Mesodermal cell (in vitro differentiated cells): ENCODE data around the gene CSN3.

Source experiments
- H3K27ac ChIP-seq: 2 replicates; pipeline ENCODE4 v1.7.0; 2013; ENCODE audit warnings: mild to moderate bottlenecking, low read depth, low read length, moderate library complexity; ENCODE audit not compliant: severe bottlenecking
- H3K36me3 ChIP-seq: 2 replicates; pipeline ENCODE4 v1.7.1; 2013; ENCODE audit warnings: mild to moderate bottlenecking, low read length, moderate library complexity; ENCODE audit not compliant: control insufficient read depth, insufficient read depth
- H3K4me1 ChIP-seq: one replicate; pipeline ENCODE4 v1.7.1; 2013; ENCODE audit warnings: mild to moderate bottlenecking, low read length; ENCODE audit not compliant: insufficient read depth, control insufficient read depth, poor library complexity, severe bottlenecking
- H3K4me3 ChIP-seq: 2 replicates; pipeline ENCODE4 v1.7.0; 2013; ENCODE audit warnings: low read length, control low read depth, mild to moderate bottlenecking; ENCODE audit not compliant: insufficient read depth, poor library complexity, severe bottlenecking; ENCODE audit errors: extremely low read depth
- H3K9me3 ChIP-seq: 2 replicates; pipeline ENCODE4 v1.7.1; 2013; ENCODE audit warnings: mild to moderate bottlenecking, low read length, moderate library complexity; ENCODE audit not compliant: control insufficient read depth
- WGBS, 2 experiments: methylation state at CpG; one replicate each; pipeline ENCODE4 v1.1.5; 2013; ENCODE audit warnings: missing lambda C conversion rate in 2 of 2; ENCODE audit not compliant: insufficient coverage in 2 of 2; 5-methylcytosine and 5-hydroxymethylcytosine counted together

The CSN3 gene

GRCh38 chr4:70288651-70289050, 46.3 kb downstream of the CSN3 start:
- no peak overlapping the region for H3K4me3 ChIP-seq
- H3K9me3 ChIP-seq, result no peaks in the 10 kb centered on the region
- WGBS, 2 experiments, result 86% methylated on average over 1 of the region's 1 CpG; no CpG with 5 or more reads in 1 of the 2 experiments
- no peak overlapping the region for H3K27ac ChIP-seq
- H3K36me3 ChIP-seq, result no peaks in the 10 kb centered on the region
- H3K4me1 ChIP-seq, result no peaks in the 10 kb centered on the region

DNA sequence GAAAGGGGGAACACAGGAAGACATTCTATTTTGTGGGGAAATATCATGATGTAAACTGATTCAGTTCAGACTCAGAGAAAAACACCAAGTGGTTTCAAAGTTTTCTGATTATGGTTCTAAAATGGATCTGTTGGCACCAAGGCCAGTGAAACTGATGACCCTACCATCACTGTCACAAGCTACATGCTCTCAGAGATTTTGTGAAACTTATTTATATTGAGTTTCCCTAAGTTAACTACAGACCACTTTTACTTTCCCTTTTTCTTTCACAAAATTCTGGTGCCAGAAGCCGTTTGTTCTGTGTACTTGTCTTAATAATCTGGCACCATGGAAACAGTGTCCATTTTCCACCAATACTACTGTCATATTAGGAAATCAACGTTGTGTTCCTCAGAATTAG, 48.9 kb downstream of the CSN3 start:
- Histone ChIP-seq H3K4me3 (no peak overlapping the region), H3K36me3 (no peaks in the 10 kb centered on the region), H3K27ac (no peak overlapping the region), H3K4me1 (no peaks in the 10 kb centered on the region), H3K9me3 (no peaks in the 10 kb centered on the region)
- WGBS, 2 experiments, result 57 to 100% methylated on average over 1 of the region's 2 CpGs

- Histone ChIP-seq H3K4me1 (no peaks in the 10 kb centered on the region), H3K4me3 (no peak overlapping the region), H3K9me3 (no peaks in the 10 kb centered on the region), H3K27ac (no peak overlapping the region), H3K36me3 (no peaks in the 10 kb centered on the region)
Observed at GRCh38 chr4:70297576-70297975, 55.2 kb downstream of the CSN3 start.

DNA sequence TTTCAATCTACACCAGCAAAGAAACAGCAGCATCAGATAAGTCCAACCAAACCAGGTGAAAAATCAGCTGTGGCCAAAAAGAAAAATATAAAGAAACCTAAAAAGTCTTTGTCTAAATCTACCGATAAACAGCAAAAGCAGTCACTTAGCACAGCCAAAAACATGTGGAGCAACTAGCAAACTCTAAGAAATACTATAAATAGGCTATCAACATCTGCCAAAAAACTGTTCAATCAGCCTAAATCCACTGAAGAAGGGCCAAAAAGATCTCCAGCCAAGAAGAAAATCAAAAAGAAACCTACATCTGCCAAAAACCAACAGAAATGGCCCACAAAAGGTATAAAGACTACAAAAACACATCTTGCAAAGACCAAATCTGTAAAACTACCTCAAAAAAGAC, 55.7 kb downstream of the CSN3 start:
- WGBS, 2 experiments, result 80% methylated on average over 1 of the region's 1 CpG; no CpG with 5 or more reads in 1 of the 2 experiments
- Histone ChIP-seq H3K4me1 (no peaks in the 10 kb centered on the region), H3K4me3 (no peak overlapping the region), H3K36me3 (no peaks in the 10 kb centered on the region), H3K27ac (no peak overlapping the region), H3K9me3 (no peaks in the 10 kb centered on the region)

DNA sequence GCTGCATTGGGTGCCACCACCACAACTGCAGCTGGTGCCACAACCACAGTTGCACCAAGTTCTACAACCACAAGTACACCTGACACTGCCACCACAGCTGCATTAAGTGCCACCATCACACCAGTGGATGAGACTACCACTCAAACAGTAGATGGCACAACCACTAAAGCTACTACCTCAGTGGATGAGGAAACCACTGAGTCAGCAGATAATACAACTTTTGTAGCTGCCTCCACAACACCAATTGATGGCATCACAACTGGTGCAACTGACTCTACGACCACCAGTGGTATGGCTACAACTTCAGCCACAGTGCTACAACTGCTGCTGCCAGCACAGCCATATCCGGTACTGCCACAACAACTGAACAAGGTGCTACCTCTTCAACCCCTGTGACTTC, 57.2 kb downstream of the CSN3 start:
- WGBS, 2 experiments, result 84 to 88% methylated on average over 2 of the region's 2 CpGs
- Histone ChIP-seq H3K9me3 (no peaks in the 10 kb centered on the region), H3K4me1 (no peaks in the 10 kb centered on the region)

DNA sequence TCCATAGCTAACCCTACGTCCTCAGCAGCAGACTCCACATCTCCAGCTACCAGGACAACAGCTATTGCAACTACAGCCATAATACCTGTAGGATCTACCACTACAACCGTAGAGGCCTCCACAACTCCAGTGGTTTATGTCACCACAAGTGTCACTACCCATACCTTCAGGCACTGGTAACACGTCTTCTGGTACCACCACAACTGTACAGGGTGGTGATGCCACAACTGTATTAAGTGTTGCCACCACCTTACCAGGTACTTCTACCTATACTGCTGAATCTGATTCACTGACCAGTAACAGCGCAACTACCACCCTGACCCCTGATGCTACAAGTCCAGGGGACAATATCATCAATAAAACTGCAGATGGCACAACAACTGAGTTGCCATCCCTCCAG, 57.8 kb downstream of the CSN3 start:
- Histone ChIP-seq H3K9me3 (no peaks in the 10 kb centered on the region), H3K36me3 (no peaks in the 10 kb centered on the region), H3K27ac (no peak overlapping the region), H3K4me3 (no peak overlapping the region), H3K4me1 (no peaks in the 10 kb centered on the region)
- WGBS, 2 experiments, result 79 to 87% methylated on average over 4 of the region's 4 CpGs

More for the DNA sequence above, 57.2 kb downstream of the CSN3 start:
- H3K4me3 ChIP-seq, result no peak overlapping the region
- no peaks in the 10 kb centered on the region for H3K36me3 ChIP-seq
- no peak overlapping the region for H3K27ac ChIP-seq
